ENCODE data around the gene KLHDC3.
"Not testable (repeated sequence)": the region's sequence is repeated elsewhere in the genome, so short reads cannot be mapped to it uniquely, and the experiment has no call there.

KLHDC3 gene

DNA sequence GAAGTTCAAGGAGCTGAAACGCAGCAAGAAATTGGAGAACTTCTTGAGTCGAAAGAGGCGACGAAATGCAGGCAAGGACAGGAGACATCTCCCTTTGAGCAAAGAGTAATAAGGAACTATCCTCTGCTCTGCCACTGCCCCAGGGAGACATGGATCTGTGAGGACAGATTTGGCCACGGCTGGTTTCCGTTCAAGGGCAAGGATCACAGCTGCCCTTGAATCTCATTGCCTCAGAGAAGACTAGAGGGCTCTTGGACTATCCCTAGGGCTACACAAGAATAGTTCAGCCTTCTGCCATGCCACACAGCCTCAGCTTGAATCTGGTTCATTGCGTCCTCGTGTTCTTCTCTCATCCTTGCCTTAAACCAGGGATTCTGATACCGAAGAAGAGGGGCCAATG, 15.1 kb downstream of the KLHDC3 start:
- no peak for DNase-seq (ENCODE audit: low spot score)

DNA sequence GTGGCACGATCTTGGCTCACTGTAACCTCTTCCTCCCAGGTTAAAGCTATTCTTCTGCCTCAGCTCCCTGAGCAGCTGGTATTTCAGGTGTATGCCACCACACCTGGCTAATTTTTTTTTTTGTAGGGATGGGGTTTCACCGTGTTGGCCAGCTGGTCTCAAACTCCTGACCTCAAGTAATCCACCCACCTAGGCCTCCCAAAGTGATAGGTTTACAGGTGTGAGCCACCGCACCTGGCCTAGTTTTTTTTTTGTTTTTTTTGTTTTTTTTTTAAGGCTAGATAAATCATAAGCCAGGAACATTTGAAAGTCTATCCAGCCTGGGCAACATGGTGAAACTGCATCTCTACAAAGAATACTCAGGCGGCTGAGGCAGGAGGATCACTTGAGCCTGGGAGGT, 18.3 kb downstream of the KLHDC3 start:
- DNase-seq (ENCODE audit: low spot score), result no peak

DNA sequence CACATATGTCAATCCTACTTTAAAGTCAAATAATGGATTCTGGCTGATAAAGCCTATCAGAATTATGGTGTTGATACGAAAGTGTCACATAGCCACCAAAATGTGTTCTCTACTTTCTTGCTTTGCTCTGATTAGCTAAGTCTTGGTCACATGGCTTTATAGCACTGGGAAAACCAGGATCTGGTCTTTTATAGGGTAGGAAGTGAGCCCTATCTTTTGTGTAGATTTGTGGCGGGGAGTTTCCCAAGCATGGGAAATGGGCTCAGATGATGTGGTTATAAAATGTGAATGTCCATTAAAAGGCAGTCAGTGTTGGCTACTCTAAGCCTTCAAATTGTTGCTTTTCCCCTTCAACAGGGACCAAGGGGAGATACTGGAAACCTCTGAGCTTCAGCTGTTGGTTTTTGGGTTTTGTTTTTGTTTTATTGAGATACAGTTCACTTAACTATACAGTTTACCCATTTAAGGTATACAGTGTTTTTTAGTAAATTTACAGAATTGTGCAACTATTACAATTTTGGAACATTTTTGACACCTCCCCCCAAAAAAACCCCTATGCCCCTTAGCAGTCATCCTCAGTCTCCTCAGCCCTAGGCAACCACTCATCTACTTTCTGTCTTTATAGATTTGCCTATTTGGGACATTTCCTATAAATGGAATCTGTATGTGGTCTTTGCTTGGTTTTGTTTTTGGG, 19.6 kb downstream of the KLHDC3 start:
- no peak for DNase-seq (ENCODE audit: low spot score)

DNA sequence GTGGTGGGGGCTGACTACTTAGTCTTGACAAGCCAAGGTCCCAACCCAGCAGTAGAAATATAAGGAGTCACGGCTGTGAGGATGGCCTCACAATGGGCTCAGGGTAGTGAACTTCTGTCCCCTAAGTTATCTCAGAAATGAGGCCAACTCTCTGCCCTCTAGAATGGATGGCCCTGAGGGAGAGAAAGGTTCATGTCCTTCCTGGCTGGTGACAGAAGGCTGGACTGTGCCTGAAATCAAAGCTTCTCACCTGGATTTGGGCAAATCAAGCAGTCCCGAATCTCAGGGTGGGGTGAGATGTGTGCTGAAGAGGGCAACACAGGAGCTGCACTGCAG, 20.1 kb downstream of the KLHDC3 start:
- DNase-seq (ENCODE audit: low spot score), result no peak

DNA sequence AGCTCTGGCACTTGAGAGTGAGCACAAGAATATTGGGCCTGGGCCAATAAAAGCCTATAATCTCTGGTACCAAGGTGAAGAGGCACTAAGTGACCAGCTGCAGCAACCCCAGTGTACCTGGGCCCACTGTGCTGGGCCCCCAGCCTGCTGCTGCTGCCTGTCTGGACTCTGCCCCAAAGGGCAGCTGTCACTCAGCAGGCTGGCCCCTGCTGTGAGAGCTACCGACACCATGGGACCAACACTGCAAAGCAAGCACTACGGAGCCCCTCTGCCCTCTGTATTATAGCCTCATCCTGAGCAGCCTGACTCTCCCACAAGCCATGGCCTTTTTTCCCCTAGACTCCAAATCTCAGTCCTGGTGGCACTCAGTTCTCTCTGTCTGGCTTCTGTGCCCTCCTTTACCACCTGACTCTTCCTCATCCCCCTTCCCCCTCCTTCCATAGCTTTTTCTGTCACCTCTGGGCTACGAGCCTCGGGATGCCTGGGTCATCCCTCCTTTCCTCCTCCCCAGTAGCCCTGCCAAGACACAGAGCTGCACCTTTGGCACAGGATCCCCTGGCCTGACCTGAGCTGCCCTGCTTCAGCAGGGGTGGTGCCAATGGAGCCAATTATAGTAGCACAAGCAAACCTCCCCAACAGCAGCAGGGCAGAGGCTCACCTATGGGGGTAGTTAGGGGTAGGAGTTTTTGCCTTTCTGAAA, 21.6 kb downstream of the KLHDC3 start:
- no peak for DNase-seq (ENCODE audit: low spot score)

DNA sequence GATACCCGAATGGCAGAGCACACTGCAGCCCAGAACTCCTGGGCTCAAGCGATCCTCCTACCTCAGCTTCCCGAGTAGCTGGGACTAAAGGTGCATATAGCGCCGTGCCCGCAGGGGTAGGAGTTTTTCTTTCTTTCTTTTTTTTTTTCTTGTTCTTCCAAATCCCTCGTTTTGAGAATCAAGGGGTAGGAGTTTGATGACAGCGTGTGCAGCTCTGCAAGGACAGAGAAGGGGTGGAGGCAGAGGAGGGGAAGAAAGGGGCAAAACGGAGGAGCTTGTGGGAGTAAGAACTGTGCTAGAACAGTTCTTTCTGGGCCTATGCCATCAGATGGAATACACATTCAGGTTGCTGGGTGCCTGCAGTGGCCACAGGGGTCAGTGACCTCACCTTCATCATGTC, 22.7 kb downstream of the KLHDC3 start:
- no peak for DNase-seq (ENCODE audit: low spot score)

DNA sequence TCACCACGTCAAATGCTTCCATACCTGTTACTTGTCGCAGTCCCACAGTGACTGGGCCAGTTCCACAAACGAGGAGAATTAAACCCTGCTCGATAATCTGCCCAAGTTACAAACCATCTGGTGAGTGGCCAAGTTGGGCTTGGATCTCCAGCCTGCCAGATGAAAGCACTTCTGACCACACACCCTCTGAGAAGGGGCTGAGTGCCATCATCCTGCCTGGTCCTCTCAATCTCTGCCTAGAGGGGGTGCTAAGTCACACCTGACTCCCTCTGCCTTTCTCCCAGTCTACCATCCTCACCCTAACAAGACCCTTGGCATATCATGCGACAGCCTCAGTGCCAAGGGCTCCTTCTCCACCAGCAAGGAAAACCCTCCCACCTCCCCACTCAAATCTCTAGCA, 23.1 kb downstream of the KLHDC3 start:
- DNase-seq (ENCODE audit: low spot score), result no peak

DNA sequence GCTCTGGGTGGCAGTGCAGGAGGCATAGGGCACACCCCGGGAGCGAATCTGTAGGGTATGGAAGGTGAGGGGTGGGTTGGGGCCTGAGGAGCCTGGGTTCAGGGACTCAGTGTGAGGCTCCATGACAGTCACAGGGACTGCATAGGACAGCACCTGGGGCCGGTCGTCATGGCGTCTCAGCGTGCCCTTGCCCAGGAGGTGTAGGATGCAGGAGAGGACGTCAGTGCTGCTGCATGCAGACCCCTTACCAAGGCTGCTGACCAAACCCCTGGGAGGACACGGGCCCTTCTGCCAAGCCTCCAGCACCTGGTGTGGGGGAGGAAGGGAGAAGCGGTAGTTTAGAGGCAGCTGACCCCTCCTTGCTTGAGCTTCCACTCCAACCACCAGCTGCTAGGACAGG, 23.7 kb downstream of the KLHDC3 start:
- no peak for DNase-seq (ENCODE audit: low spot score)

DNA sequence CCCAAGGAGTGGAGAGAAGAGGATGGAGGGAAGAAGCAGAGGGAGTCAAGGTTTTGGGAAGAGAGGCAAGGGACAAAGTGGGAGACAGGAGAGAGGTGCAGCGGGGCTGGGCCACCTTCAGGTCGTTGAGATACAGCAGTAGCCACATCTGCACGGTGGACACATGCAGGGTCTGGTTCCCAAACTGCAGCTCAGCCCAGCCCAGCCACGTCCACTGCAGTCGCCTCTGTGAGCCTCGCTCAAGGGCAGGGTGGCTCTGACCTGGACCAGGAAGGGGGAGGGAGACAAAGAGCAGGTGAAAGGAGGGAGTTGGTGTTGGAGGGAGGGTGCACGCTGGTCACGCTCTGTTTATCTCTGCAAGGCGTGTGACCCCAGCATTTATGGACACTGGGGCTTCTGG, 24.7 kb downstream of the KLHDC3 start:
- DNase-seq (ENCODE audit: low spot score), result no peak

DNA sequence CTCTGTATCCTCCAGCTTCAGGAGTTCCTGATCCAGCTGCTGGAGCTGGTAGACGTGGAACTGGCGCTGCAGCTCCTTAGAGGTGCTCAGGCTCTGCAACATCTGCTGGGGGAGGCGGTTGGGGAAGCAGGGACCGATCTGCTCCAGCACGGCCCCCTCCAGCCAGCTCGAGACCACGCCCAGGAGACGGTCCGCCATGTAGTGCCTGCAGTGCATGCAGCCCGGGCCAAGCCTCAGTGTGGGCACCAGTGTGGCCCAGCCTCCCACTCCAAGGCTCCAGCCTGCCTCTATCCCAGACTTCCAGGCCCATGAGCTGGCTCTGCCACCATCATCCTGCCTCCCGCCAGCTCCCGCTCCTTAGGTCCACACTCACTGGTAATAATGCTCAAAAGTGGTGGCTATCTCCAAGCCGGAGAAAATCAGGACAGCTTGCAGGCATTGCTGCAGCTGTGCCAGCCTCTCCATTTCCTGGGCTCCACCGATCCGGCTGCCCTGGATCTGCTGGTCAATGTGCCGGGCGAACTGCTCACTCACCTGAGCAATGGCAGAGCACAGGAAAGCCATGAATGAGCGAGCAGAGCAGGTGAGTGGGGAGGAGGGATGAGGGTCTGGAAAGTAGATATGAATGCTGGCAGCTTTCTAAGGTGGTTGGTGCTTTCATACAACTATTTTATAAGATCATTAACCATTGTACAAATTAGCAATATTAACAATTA, 26.7 kb downstream of the KLHDC3 start:
- no peak for DNase-seq (ENCODE audit: low spot score)

DNA sequence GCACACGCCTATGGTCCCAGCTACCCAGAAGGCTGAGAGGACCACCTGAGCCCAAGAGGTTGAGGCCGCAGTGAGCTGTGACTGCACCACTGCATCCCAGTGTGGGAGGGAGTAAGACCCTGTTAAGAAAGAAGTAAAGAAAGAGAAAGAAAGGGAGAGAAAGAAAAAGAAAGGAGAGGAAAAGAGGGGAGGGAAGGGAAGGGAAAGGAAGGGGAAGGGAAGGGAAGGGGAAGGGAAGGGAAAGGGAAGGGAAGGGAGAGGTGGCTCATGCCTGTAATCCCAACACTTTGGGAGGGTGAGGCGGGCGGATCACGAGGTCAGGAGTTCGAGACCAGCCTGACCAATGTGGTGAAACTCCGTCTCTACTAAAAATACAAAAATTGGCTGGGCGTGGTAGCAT, 27.4 kb downstream of the KLHDC3 start:
- not testable (repeated sequence) for DNase-seq (ENCODE audit: low spot score)

DNA sequence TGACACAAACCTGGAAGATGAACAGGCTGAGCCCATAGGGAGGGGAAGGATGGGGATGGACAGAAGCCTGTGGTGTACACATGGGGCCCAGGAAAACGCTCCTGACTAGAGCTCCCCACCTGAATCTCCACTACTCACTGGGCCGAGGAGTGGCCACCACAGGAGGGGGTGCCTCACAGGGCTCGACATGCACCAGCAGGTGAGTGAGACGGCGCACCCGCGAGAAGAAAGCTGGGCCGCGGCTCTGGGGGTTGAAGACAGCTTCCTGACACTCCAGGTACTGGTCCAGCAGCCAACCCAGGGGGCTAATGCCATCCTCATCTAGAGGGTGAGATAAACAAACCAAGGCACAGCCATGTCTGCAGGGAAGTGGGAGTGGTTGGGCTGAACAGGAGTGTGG, 29.3 kb downstream of the KLHDC3 start:
- no peak for DNase-seq (ENCODE audit: low spot score)

DNA sequence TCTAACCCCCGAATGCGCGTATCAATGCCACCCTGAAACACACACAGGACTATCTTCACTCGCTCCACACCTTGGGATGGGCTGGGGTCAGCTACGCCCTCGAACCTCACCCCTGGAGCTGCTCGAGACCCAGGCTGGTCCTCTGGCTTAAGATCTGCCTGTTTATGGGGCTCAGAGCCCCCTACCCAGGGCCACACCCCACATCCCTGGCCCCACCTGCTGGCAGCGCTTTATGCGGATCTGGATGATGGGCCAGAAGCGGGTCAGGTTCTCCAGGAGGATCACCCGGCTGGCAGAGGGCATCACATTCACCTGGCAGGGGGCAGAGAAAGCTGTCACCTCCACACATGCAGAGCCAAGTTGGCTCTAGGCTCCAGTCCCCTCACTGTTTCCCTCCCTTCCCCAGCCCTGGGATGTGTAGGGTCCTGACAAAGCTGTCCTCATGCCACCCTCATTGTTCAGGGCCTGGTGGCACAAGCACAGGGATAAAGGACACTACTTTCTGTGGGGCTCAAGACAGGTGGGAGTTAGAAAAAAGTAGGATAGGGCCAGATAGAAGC, 31.4 kb downstream of the KLHDC3 start:
- DNase-seq (ENCODE audit: low spot score), result no peak

DNA sequence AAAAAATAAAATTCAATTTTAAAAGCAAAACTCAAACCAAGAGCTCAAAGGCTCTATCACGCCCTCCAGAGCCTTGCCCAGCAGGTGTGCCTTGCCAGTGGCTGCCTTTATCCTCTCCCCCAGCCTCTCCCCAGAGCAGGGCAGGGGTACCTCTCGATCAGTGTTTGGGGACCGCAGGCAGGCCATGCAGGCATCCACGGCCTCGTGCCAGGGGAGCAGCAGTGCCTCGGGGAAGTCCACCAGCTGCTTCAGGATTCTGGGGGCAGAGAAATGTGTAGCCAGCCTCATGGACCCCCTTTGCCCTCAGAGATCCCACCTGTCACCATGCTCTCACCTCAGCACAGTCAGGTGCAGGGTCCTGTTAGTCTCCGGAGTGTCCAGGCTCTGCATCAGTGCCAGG, 33.9 kb downstream of the KLHDC3 start:
- DNase-seq (ENCODE audit: low spot score), result no peak

DNA sequence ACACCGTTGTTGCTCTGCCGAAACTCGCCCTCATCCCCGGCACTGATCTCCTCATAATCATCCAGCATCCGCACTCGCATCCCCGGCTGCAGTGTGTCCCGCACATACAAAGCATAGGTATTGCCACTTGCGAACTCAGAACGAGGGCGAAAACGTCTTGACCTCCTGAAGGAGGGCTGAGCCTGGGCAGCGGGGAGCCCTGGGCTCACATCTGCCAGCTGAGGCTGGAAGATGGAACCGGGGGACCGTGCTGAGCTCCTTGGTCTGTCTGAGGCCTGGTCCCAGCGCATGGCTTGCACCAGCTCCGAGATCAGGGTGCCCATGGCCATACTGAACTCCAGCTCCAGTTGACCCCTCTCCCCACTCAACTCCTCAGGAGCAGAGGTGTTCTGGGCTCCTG, 36.9 kb downstream of the KLHDC3 start:
- DNase-seq (ENCODE audit: low spot score), result no peak

DNA sequence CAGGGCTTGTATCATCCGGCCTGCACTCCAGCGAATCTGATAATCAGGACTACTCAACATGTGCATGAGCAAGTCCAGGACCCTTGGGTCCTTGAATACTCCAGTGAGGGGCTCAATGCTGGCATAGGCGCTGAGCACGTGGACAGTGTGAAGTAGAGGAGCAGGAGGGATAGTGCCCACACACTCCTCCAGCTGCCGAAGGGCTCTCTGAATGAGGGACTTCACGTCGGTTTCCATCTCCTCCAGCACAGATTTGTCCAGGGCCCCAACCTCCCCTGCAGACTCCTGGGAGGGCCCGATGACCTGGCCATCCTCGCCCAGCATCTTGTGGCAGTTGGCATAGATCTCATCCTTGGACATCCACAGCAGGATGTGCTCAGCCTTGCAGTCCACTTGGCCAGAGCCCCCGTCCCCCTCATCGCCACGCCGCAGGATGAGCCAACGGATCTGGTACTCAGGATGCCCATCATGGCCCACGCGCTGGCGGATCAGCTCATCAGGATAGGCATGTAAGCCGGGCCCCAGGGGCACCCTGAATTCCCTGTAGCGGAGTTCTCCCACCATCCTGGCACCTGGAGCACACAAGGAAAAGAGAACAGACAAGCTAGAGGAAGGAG, 38.3 kb downstream of the KLHDC3 start:
- no peak for DNase-seq (ENCODE audit: low spot score)

DNA sequence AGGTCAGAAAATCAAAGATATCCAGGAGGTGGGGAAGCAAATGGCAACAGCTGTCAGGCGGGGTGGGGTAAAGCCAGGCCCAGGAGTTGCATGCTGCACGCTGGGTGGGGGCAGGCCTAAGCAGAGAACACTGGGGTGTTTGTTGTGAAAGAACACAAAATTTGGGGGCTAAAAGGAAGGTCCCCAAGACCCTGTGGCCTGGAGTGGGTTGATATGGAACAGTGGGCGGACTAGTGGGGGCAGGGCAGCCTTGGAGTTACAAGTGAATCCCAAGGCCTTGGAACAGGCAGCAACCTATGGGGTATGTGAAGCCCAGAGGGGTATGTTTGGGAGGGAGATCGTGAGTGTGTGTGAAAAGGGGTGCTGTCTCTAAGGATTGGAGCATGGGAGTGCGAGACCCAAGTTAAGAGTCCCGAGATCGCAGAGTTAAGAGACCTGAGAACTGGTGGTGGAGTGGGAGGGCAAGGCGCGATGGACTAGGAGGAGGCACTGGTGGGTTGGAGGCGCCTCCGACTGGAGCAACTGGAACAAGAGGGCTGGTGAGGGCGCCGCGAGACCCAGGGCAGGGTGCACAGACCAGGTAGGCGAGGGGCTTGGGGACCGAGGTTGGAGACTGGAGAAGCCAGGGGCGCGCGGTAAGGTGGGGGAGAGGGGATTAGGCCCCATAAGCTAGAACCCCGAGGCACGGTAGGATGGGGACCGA, 38.9 kb downstream of the KLHDC3 start:
- DNase-seq (ENCODE audit: low spot score), result peak; percentile 28

DNA sequence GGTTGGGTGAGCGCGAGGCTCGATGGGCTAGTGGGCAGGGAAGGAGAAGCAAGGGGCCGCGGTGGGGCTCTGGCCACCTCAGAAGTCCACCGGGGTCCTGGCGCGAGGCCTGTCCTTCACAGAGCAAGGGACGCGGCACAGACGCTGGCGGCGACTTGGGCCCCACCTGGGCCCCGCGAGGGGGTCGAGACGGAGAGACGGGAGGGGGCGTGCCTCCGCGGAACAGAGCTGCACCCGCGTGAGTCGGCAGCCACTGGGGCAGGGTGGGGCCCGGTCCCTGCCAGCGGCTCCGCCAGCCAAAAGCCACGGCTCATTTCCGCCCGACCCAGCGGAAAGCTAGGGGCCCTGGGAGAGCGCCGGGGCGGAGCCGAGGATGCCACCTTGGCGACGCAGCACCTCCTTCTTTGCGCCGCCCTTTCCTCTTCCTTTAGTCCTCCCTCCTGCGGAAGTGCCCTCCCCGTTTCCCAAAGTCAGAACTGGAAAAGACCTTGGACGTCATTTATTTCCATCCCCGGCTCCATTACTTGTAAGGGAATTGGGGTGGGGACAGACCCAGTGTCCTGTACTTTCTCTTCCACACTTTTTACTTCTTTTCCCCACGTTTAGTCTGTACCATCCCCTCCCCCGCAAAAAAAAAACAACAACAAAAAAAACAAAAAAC, 39.6 kb downstream of the KLHDC3 start, which contains the start of gene CUL7:
TSS of gene CUL7 (minus strand) at position 307 of the 661 bp plus-strand sequence. CDS start 1,063 bp downstream, outside the sequence.
- DNase-seq (ENCODE audit: low spot score), result peak; percentile 99

DNA sequence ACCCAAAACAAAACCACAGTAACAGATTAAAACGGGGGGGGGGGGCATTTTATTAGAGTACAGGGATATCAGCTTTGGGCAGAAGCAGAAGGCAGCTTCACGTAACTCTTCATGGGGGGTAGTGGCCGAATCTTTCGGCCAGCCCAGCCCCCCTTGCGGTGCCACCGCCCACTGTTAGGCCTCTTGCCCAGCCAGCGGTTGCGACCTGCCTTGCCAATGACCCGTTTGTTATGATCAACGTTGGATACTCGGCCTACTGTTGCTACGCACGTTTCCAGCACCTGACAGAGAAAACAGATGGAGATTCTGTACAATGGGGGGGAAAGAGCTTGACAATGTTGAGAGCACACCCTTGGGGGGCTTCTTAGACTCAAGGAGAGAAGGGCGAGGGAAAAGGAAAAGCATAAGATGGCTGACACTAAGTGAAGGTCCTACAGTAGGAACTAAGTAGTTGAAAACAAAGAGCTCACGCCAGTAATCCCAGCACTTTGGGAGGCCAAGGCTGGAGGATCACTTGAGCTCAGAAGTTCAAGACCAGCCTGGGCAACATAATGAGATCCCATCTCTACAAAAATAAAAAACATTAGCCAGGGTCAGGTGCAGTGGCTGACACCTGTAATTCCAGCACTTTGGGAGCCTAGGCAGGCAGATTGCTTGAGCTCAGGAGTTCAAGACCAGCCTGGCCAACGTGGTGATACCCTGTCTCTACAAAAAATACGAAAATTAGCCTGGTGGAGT, 40.3 kb downstream of the KLHDC3 start:
- DNase-seq (ENCODE audit: low spot score), result peak; percentile 25

DNA sequence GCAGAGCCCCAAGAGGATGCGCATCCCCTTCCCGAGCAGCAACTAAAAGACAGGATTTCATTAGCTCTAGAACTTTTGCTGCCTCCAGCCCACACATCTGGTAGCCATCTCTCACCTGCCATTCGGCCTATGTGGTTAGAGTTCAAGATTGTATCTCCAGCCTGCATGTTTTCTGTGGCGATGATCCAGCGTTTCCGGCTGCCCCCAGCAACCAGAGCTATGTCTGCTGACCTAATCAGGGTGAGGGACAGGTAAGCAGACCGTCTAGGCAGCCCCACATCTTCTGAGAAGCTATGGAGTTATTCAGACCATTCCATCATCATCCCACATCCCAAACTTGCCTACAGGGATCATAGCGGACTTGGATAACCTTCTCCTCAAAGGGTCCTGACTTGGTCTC, 41.9 kb downstream of the KLHDC3 start:
- DNase-seq (ENCODE audit: low spot score), result no peak

DNA sequence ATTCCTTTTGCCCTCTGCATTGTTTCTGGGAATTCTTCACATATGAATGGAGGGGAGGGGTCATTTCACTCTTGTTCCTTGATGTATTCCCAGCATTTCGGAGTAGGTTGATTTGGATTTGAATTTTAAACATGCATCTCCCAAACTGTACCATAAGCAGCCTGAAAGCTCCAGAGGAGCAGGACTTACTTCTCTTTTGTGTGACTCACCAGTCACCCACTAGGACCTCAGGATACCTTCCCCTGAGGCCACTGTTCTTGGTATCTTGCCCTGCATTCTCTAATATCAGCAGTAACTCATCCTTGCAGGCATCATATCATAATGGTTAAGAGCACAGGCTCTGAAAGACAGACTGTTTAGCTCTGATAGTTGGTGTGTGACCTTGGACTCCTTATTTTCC, 44.5 kb downstream of the KLHDC3 start:
- no peak for DNase-seq (ENCODE audit: low spot score)

All from COLO829 (cell line).